Camera-type eye (tissue), 1 donor: Measurements from ENCODE around the gene KIF22. TPM values are rescaled to one million over a fixed set of nuclear protein-coding genes. Genes with fewer than 3 reads are reported as not detected.

Source experiments
- total RNA-seq: library from RNA; depleted of rRNA; stranded (reverse); fragments of >200 nt; gene quantifications from one replicate; pipeline ENCODE4 v1.2.3, GENCODE V29; 2014

Gene KIF22
- 42.3 TPM for total RNA-seq

GRCh38 chr16:29790183-29790948 is at the start of gene KIF22:
KIF22 (plus strand) TSS chr16:29790751; CDS start chr16:29790760, 9 bp downstream.

GRCh38 chr16:29745853-29746345 is 44.7 kb upstream of the KIF22 start, which contains the start of gene C16orf54:
C16orf54 (minus strand) TSS chr16:29745990; CDS start chr16:29744951, 1,039 bp downstream.

GRCh38 chr16:29777576-29778350 is 12.8 kb upstream of the KIF22 start, which contains the start of gene ZG16:
ZG16 (plus strand) TSS chr16:29778256; CDS start chr16:29779267, 1,011 bp downstream.

GRCh38 chr16:29806099-29806579 is 15.6 kb downstream of the KIF22 start, which contains the start of gene MAZ:
MAZ (plus strand) TSS chr16:29806529; CDS start chr16:29806702, 173 bp downstream.

GRCh38 chr16:29811896-29812665 is 21.5 kb downstream of the KIF22 start, which contains the start of gene PRRT2:
PRRT2 (plus strand) TSS chr16:29812193; CDS start chr16:29813055, 862 bp downstream.

GRCh38 chr16:29815793-29816693 is 25.5 kb downstream of the KIF22 start, which contains the start of gene PAGR1:
PAGR1 (plus strand) TSS chr16:29816152; CDS start chr16:29816526, 374 bp downstream.

GRCh38 chr16:29820271-29820701 is 29.7 kb downstream of the KIF22 start, which contains the start of gene MVP:
MVP (plus strand) TSS chr16:29820462; CDS start chr16:29830550, 10,088 bp downstream.

Other genes with a start within 250 kb of the KIF22 start
- gene SPN, start 127.5 kb upstream of the KIF22 start, total RNA-seq = 1.3 TPM
- gene QPRT, start 111.6 kb upstream of the KIF22 start, total RNA-seq = 21.7 TPM
- 0.44 TPM for gene C16orf54, start 44.8 kb upstream of the KIF22 start, total RNA-seq
- not detected for gene ZG16, start 12.5 kb upstream of the KIF22 start, total RNA-seq
- gene MAZ, start 15.8 kb downstream of the KIF22 start, total RNA-seq = 112 TPM
- gene PRRT2, start 21.4 kb downstream of the KIF22 start, total RNA-seq = 32.2 TPM
- 62.8 TPM for gene PAGR1, start 25.4 kb downstream of the KIF22 start, total RNA-seq
- gene MVP, start 29.7 kb downstream of the KIF22 start, total RNA-seq = 24.2 TPM
- gene CDIPT, start 72.5 kb downstream of the KIF22 start, total RNA-seq = 85.7 TPM
- 37.9 TPM for gene SEZ6L2, start 108.8 kb downstream of the KIF22 start, total RNA-seq
- gene ASPHD1, start 109.7 kb downstream of the KIF22 start, total RNA-seq = 4.8 TPM
- gene KCTD13, start 135.5 kb downstream of the KIF22 start, total RNA-seq = 29.2 TPM
- gene TMEM219, start 171.3 kb downstream of the KIF22 start, total RNA-seq = 30.3 TPM
- gene TAOK2, start 183.1 kb downstream of the KIF22 start, total RNA-seq = 56.0 TPM
- 23.4 TPM for gene HIRIP3, start 204.9 kb downstream of the KIF22 start, total RNA-seq
- 72.5 TPM for gene INO80E, start 205.5 kb downstream of the KIF22 start, total RNA-seq
- 2.7 TPM for gene DOC2A, start 220.3 kb downstream of the KIF22 start, total RNA-seq
- gene C16orf92, start 232.4 kb downstream of the KIF22 start, total RNA-seq = not detected
- gene TLCD3B, start 240.5 kb downstream of the KIF22 start, total RNA-seq = 39.7 TPM